GM18868 (cell line): ENCODE results near the gene SHQ1.
"Not testable (repeated sequence)": the region's sequence is repeated elsewhere in the genome, so short reads cannot be mapped to it uniquely, and the experiment has no call there.

Experiments used
- ATAC-seq: cut with Tn5 transposase; IDR thresholded peaks from one replicate; pipeline ENCODE4 v1.9.1; 2021; ENCODE audit warnings: mild to moderate bottlenecking, moderate library complexity; ENCODE audit not compliant: unreplicated experiment

Gene SHQ1

GRCh38 chr3:72722930-72723726, 125.1 kb downstream of the SHQ1 start:
- peak; percentile 93 for ATAC-seq

DNA sequence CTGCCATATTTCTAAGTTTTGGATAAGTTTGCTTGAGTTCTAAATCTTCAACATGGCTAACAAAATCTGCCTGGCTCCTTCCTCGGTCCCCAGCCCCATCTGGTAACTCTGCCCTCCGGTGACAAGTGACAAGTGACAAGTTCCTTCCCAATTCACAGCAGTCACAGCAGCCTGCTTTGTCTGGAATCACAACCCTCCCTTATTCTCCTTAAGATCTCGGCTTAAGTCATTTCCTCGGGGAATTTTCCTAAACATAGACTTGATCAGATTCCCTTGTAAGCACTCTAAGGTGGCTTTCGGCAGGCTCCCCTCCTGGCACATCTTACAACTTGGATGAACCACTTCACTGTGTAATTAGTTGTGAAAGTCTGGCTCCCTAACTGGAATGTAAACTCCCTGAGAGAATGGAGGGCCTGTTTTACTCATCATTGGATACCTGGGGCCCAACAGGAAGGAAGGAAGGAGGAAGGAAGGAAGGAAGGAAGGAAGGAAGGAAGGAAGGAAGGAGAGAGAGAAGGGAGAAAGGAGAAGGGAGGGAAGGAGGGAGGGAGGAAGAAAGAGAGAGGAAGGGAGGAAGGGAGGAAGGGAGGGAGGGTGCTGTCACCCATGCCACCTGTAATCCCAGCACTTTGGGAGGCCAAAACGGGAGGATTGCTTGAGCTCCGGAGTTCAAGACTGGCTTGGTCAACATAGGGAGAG, 126.4 kb downstream of the SHQ1 start:
- ATAC-seq = no peak

DNA sequence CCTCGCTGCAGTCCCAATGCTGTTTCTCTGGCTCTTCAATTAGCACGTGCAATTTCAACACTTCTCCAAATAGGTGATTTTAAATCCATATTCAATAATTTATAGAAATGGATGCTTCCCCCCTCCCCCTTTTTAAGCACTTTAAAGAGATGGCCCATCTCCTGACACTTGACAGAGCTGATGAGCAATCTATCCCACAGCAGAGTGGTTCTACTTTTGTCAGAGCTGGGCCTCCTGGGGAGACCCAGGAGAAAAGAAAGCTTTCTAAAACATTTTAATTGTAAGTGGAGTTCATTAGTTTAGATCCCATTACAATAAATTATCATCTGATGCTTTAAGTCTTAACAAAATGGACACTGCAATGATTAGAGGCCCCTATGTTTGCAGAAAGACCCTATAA, 127.7 kb downstream of the SHQ1 start:
- ATAC-seq = no peak

DNA sequence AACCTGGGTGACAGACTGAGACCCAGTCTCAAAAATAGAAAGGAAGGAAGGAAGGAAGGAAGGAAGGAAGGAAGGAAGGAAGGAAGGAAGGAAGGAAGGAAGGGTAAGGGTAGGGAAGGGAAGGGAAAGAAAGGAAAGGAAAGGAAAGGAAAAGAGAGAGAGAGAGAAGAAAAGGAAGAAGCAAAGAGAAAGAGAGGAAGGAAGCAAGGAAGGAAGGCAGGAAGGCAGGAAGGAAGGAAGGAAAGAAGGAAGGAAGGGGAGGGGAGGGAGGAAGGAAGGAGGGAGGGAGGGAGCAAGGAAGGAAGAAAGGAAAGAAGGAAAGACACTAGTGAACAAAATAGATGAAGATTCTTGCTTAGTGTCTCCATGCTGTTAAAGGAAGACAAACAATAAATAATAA, 129.1 kb downstream of the SHQ1 start:
- ATAC-seq = no peak

DNA sequence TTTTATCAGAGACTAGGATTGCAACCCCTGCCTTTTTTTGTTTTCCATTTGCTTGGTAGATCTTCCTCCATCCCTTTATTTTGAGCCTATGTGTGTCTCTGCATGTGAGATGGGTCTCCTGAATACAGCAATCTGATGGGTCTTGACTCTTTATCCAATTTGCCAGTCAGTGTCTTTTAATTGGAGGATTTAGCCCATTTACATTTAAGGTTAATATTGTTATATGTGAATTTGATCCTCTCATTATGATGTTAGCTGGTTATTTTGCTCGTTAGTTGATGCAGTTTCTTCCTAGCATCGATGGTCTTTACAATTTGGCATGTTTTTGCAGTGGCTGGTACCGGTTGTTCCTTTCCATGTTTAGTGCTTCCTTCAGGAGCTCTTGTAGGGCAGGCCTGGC, 134.1 kb downstream of the SHQ1 start:
- ATAC-seq = not testable (repeated sequence)

DNA sequence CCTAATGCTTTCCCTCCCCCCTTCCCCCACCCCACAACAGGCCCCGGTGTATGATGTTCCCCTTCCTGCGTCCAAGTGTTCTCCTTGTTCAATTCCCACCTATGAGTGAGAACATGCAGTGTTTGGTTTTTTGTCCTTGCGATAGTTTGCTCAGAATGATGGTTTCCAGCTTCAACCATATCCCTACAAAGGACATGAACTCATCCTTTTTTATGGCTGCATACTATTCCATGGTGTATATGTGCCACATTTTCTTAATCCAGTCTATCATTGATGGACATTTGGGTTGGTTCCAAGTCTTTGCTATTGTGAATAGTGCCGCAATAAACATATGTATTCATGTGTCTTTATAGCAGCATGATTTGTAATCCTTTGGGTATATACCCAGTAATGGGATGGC, 137.8 kb downstream of the SHQ1 start:
- ATAC-seq = not testable (repeated sequence)

DNA sequence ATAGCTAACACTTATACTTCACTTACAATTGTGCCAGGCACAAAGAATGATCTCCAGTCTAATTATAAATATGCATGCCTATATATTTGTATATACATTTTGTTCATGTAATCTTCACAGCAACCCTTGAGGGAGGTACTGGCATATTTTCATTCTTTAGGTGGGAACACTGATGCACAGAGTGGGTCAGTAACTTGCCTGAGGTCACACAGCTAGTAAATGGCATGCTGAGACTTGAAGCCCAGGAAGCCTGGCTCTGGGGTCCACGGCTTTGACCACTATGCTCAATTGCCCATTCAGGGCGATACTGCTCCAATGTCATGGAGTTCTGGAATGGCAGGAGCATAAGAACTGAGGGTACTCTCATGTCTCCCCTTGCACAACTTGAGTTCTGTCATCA, 139.8 kb downstream of the SHQ1 start:
- no peak for ATAC-seq

DNA sequence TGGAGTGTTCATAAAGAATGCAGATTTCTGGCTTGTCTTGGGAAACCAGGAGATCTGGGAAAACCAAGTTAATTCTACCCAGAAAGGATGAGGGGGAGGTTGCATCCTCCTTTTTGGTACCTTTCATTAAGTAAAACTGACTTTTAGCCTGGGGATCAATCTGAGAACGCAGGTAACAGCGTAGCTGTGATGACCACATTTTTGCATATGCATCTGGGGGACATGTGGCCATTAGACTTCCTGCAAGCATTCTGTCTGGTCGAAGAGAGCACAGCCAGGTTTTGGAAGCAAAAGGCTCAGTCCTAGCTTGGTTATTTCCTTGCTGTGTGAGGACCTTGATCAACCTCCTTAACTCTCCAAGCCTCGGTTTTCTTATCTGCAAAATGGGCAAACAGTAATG, 145.2 kb downstream of the SHQ1 start:
- no peak for ATAC-seq

DNA sequence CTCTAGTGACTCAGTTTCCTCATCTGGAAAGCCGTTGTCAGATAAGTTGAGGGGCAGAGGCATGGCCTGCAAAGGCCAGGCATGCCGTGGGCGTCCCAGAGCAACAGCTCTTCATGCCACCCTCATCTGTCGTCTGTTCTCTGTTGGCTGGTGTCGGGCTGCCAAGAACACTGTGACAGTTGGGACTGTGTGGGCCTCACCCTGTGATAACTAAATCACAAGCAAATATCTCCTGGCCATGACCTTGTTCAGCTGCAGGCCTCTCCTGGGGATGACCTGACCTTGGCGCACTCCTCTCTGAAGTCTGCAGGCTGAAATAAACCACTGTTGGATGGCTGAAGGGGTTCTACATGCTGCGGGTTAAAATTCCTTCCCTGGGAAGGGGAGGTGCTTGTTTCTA, 145.9 kb downstream of the SHQ1 start:
- ATAC-seq = no peak

DNA sequence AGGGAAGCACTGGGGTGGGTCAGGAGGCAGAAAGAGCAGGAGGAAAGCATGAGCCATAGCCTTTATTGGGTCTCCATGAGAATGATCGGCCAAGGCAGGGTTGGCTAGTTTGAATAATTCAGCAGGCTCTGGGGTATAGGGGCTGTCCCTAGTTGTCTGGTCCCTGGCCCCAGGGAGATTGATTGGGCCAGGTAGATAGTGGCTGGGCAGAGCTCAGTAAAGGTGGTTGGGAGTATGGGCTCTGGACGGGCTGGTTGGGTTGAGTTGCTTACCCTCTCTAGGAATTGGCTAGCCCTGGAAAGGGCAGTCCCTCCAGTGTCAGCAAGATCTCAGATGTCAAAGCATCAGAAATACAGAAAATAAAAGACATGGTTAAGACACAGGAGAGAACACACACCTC, 148.1 kb downstream of the SHQ1 start:
- ATAC-seq = no peak

- ATAC-seq = no peak
Measured at GRCh38 chr3:72699631-72700030, 148.6 kb downstream of the SHQ1 start.
